Measurements from ENCODE around the gene COL8A2. TPM values are rescaled to one million over a fixed set of nuclear protein-coding genes. Genes with fewer than 3 reads are reported as not detected.

COL8A2 gene
- total RNA-seq, 1 donor from 2014 or later = 0.50 TPM

- ATAC-seq (no peak), DNase-seq (ENCODE audit: low spot score) (no peak)
Measured at GRCh38 chr1:36137776-36138175, 12.8 kb upstream of the COL8A2 start.

DNA sequence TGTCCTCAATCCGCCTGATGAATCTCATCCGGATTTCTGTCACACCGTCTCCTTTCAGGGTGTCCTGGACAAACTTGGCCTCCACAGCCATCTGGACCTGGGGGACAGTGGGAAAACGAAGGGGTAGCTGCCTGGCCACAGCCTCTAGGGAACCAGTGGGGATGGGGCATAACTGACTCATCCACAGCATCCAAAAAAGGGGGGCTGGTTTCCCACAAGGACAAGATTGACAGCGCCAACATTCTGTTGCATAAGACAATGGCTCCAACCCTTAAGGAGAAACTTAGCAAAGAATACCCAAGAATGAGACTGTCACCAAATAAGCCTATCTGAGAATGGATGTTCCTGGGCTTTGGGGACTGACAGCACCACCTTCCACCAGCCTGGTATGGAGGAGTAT is 12.2 kb upstream of the COL8A2 start:
- DNase-seq (ENCODE audit: low spot score) (no peak), ATAC-seq (no peak)

DNA sequence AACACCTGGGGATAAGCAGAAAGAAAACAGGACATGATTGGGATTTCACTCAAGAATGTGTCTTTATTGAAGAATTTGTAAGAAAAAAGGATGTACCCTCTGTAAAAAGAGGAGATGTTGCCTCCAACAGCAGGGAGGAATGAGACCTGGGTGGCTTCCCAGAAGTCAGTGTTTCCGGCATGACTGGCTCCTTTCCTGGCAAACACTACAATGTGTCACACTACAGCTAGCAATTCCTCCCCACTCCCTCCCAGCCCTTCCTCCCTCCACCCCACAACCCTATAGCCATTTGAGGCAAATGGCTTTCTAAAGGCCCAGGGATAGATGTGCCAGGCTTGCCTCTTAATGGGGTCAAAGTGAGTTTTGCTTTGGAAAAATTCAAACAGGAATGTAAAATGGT is 11.5 kb upstream of the COL8A2 start:
- no peak for DNase-seq (ENCODE audit: low spot score)
- no peak for ATAC-seq

DNA sequence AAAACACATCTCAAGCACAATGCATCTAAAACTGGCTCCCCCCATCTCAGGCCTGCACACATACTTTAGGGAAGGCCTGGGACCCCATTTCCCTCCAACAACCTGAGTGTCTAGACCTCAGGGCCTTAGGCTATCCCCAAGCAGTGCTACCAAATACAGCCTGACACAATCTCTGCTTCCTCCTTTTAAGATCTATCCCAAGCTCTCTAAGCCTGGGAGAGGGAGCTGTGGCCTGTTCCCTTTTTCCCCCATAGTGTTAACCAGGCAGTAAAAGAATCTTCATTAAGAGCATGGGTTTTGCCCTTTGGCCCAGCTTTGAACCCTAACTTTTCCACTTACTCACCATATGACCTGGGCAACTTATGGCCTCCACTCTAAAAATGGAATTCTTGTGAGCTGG is 10.8 kb upstream of the COL8A2 start:
- ATAC-seq (no peak), DNase-seq (ENCODE audit: low spot score) (no peak)

DNA sequence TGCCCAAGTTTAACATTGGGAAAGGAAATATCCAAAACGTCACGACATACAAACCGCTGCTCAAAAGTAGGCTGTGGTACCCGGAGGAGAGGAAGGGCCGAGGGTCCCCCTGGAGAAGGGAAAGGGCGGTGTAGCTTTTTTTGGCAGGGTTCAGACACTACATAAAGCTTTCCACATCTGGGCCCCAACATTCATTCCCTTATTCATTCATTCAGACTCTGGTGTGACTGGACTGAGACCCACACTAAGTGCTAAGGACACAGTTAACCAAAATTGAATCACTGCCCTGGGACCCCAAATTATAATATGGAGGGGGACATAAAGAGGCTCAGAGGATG is 10.3 kb upstream of the COL8A2 start:
- no peak for DNase-seq (ENCODE audit: low spot score)
- no peak for ATAC-seq

GRCh38 chr1:36134505-36135329 is 9.7 kb upstream of the COL8A2 start:
- DNase-seq (ENCODE audit: low spot score) (no peak), ATAC-seq (peak; percentile 72)

DNA sequence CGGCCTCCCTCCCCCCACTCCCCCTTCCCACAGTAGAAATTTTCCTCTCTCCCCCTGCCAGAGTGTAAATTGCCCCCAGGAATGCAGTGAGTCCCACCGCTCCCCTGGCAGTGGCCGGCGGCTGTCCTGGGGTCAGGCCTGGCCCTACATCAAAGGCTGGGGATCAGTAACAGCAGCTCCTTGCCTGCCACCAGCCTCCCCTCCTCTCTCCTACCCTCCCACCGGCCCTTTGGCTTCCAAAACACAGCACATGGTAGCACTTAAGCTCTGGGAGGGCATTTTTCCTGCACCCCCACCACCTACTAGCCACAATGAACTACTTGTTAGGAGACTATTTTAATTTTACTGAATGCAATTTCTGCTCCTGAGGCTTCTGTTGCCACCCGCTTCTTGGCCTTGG is 9.0 kb upstream of the COL8A2 start:
- no peak for DNase-seq (ENCODE audit: low spot score)
- no peak for ATAC-seq

- DNase-seq (ENCODE audit: low spot score) (no peak), ATAC-seq (peak; percentile 19)
Measured at GRCh38 chr1:36133484-36133883, 8.5 kb upstream of the COL8A2 start.

DNA sequence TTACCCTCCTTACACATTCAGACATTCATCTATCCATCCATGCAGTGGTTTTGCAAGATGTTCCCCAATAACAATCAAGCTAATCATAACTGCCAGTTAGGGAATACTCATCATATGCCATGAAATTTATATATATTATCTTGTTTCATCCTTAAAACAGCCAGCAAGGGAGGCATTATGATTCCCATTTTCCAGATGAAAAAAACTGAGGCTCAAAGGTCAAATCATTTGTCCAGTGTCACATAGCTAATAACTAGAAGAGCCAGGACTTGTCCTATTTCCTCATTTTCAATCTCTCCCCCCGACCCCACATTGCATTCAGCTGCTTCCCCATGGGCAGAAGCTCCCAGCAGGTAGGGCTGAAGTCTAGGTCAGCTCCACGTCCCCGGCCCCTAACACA is 7.0 kb upstream of the COL8A2 start:
- no peak for ATAC-seq
- no peak for DNase-seq (ENCODE audit: low spot score)

GRCh38 chr1:36128905-36129206 is 3.8 kb upstream of the COL8A2 start:
- no peak for DNase-seq (ENCODE audit: low spot score)
- no peak for ATAC-seq

DNA sequence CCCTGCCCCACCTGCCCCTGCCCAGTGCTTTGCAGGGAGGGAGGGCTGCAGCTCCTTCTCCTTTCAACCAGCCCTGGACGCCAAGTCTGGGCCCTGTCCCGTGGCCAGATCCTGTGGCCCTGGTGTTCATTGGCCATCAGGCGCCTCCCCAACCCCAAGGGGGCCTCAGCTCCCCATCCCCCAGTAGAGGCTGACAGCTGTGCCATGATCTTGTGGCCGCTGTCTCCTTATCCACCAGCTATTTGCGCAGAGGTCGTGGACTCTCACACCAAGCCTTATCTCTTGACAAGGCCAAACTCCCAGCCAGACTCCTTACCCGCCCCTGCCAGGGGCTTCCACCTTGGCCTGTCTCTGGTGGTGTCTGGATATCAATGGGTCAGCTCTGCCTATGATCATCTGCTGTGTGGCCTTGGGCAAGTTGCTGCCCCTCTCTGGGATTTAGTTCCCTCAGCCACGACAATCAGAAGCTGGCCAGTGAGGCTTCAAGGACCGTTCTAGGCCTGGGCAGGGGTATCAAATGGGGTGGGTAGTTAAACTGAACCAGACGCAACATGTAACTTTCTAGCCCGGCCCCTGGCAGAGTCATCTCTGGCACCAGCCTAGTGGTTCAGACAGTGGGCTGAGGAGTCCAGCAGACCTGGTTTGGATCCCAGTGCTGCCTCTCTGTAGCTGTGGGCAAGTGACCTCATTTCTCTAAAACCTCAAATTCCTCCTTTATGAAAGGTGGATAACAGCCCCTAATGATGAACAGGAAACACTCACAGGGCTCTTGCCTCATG is 3.3 kb upstream of the COL8A2 start:
- ATAC-seq = no peak
- no peak for DNase-seq (ENCODE audit: low spot score)

DNA sequence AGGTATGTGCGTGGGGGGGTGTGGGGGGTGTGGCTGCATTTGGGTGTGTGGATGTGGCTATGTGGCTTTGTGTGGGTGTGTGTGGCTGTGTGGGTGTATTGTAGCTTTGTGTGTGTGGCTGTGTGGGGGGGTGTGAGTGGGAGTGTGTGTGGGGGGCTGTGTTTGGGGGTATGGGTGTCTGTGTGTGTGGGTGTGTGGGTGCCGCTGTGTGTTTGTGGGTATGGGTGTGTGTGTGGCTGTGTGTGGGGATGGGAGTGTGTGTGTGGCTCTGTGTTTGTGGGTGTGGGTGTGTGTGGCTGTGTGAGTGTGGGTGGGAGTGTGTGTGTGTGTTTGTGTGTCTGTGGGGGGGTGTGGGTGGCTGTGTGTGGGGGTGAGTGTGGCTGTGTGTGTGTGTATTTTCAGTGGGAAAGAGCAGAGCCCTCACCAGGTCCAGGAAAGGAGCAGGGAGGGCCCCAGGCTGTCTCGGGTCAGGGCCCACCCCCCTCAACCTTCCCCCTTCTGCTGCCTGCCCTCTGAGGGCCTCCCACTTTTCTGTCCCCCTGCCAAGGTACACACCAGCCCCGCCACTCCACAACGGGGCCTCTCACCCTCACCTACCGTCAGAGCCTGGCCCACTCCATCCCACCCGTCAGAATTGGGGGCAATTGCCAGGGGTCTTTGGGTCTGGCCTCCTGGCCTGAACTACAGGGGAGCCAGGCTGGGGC is 1.9 kb upstream of the COL8A2 start:
- no peak for ATAC-seq

DNA sequence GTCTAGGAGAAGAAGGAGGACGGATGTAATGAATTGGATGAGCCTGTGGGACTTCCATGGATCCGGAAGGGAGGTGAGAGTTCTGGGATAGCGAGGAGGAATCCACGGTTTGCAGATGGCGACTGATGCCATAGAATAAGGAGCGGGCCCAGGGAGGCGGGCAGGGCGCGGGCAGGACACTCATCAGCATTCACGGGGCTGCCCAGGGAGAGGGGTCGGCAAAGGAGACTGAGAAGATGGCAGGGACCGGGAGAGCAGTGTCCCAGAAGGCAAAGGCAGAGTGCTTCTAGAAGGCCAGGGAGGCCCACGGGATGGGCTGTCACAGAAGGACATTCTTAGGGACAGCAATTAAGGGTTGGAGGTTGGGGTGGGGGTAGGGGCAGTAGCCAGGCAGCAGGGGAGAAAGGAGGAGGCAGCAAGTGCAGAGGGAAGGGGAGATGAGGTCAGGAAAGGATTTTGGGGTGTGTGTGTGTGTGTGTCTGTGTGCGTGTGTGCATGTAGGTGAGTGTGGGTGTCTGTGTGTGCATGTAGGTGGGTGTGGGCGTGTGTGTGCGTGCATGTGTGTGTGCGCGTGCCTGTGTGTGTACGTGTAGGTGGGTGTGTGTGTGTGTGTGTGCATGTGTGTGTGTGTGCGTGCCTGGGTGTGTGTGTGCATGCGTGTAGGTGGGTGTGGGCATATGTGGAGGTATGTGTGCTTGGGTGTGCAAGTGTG is 1.1 kb upstream of the COL8A2 start:
- ATAC-seq = no peak

More for the DNA sequence above, 1.9 kb upstream of the COL8A2 start:
- DNase-seq (ENCODE audit: low spot score) = no peak

DNA sequence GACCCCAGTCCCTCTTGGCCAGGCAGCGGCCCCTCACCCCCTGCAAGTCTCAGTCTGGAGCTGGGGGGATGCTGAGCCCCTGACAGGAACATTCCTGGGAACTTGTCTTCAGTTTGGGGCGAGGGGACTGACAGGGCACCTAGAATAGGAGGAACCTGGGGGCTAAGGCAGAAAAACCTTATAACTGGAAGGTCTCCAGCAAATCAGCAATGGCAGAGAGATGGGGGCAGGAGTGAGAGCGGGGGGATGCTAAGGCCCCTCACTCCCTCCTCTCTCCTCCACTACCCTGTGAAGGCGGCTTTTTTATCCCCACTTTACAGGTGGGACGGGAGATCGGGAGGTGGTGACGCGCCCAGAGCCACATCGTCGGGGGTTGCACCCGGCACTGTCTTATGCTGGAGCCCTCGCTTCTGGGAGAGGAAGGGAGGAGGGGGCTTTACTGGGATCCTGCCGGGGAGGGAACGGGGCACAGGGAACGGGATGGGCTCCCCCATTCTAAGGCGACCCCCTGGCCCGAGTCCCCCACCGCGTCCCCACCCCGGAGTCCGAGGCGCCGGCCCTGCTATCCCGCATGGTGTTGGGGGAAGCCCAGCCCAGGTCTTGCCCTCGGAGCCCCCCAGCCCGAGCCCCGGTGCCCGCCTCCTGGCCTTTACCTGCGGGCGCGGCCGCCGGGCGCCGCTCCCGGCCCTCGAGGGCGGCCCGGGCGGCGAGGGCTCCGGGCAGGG is 456 bp downstream of the COL8A2 start:
- ATAC-seq = no peak
- no peak for DNase-seq (ENCODE audit: low spot score)

More for the DNA sequence above, 1.1 kb upstream of the COL8A2 start:
- no peak for DNase-seq (ENCODE audit: low spot score)

- DNase-seq (ENCODE audit: low spot score) (no peak), ATAC-seq (peak; percentile 50)
Measured at GRCh38 chr1:36123356-36123755, 1.7 kb downstream of the COL8A2 start.

- ATAC-seq (no peak), DNase-seq (ENCODE audit: low spot score) (no peak)
Measured at GRCh38 chr1:36122062-36123030, 2.7 kb downstream of the COL8A2 start.

GRCh38 chr1:36119456-36119855 is 5.6 kb downstream of the COL8A2 start:
- ATAC-seq (no peak), DNase-seq (ENCODE audit: low spot score) (no peak)

GRCh38 chr1:36118447-36119204 is 6.4 kb downstream of the COL8A2 start:
- no peak for ATAC-seq
- DNase-seq (ENCODE audit: low spot score) = no peak

DNA sequence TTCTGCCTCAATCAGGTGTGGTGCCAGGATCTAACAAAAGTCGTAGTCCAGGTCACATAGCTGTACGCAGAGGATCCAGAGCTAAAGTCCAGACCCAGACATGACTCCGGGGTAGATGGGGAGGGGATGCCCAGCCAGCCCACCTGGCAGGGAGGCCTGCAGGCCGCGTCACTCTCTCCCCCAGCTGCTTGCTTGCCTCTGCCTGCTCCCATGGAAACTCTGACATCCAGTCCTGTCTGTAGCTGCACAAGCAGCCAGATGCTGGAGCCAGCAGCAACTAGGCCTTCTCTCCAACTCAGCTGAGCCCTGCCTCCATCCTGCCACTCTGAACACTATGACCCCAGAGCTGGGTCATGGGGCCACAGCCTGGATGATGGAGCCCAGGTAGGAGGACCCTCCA is 8.1 kb downstream of the COL8A2 start:
- DNase-seq (ENCODE audit: low spot score) = no peak
- no peak for ATAC-seq

All from left lobe of liver (tissue), 2 donors.